ENCODE measurements around the gene TMEM269.

GRCh38 chr1:42779725-42780124 lies 5.1 kb upstream of the TMEM269 start:
- TF ChIP-seq, protein P1, sequence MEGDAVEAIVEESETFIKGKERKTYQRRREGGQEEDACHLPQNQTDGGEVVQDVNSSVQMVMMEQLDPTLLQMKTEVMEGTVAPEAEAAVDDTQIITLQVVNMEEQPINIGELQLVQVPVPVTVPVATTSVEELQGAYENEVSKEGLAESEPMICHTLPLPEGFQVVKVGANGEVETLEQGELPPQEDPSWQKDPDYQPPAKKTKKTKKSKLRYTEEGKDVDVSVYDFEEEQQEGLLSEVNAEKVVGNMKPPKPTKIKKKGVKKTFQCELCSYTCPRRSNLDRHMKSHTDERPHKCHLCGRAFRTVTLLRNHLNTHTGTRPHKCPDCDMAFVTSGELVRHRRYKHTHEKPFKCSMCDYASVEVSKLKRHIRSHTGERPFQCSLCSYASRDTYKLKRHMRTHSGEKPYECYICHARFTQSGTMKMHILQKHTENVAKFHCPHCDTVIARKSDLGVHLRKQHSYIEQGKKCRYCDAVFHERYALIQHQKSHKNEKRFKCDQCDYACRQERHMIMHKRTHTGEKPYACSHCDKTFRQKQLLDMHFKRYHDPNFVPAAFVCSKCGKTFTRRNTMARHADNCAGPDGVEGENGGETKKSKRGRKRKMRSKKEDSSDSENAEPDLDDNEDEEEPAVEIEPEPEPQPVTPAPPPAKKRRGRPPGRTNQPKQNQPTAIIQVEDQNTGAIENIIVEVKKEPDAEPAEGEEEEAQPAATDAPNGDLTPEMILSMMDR (IDR thresholded peaks at IDR 0.05), result no peak
- no peak for TF ChIP-seq POLR2A (IDR thresholded peaks at IDR 0.05)
